ENCODE results near the gene ADAM15. TPM values are rescaled to one million over a fixed set of nuclear protein-coding genes. Genes with fewer than 3 reads are reported as not detected.

The ADAM15 gene
- total and polyA plus RNA-seq, 7 donors = 37.8 to 186 (median 54.9) TPM

DNA sequence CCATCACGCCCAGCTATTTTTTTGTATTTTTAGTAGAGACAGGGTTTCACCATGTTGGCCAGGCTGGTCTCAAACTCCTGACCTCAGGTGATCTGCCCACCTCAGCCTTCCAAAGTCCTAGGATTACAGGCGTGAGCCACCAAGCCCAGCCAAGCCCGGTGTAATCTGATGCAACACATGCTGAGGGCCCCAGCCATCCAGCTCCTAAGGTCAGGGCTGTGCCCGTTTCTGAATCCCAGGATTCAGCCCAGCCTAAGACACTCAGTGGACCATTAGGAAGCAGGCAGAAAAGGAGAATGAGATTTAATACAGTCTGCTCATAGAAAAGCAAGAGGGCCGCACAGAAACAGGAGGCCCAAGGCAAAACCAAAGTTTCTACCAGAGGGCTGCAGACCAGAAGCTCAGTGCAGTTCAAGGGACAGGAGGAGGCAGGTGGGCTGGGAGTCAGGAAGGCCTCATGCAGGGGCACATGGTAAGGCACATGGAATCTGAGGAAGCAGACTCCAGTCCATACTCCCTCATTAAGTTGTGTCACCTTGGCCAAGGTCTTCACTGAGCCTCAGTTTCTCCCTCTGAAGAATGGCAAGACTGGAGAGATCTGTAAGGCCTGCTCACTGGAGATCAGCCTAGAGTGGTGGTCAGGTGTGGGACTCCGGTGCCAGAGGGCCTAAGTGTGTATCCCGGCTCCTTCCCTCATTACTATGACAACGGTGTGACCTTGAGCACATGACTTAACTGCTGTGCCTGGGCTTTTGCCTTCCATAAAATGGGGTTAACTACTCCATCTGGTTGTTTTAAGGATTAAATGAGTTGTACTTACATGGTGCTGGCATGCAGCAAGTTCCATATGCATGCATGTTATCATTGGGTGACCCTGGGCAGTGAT, 2.4 kb upstream of the ADAM15 start:
- whole genome bisulfite sequencing, 2 donors = 79 to 91% methylated on average over 8 of the region's 8 CpGs
- H3K4me3 ChIP-seq = no peak overlapping the region
- H3K27ac ChIP-seq = no peak overlapping the region
- no peak for TF ChIP-seq EP300 (IDR thresholded peaks at IDR 0.05)
- no peak for TF ChIP-seq POLR2AphosphoS5 (IDR thresholded peaks at IDR 0.05)
- TF ChIP-seq CTCF (IDR thresholded peaks at IDR 0.05) = no peak
- no peak for TF ChIP-seq POLR2A (IDR thresholded peaks at IDR 0.05)
- DNase-seq = no peak
- peaks cover 0 to 37% (median 28%) of the 10 kb centered on the region in 4 donors for H3K4me1 ChIP-seq
- no peaks in the 10 kb centered on the region for H3K27me3 ChIP-seq
- intact Hi-C loops (cut with DNase I) = no loop called here
- H3K36me3 ChIP-seq = peaks cover 0 to 6% (median 0%) of the 10 kb centered on the region in 4 donors
- H3K9me3 ChIP-seq = no peaks in the 10 kb centered on the region

GRCh38 chr1:155049651-155050559, 1.2 kb upstream of the ADAM15 start:
- WGBS, 2 donors = 10 to 21% methylated on average over 10 of the region's 10 CpGs
- no peak for DNase-seq
- Histone ChIP-seq H3K4me3 (peak overlapping the region; percentile 49 to 85 (median 68)), H3K27ac (peak overlapping the region; percentile 92 to 96 (median 92)), H3K4me1 (peaks cover 0 to 33% (median 23%) of the 10 kb centered on the region in 4 donors), H3K36me3 (peaks cover 0 to 17% (median 7%) of the 10 kb centered on the region in 4 donors), H3K27me3 (no peaks in the 10 kb centered on the region), H3K9me3 (no peaks in the 10 kb centered on the region)
- intact Hi-C loops (cut with DNase I) = loop anchor here (2.0 to 10.0 kb wide), 3 partner anchors 35 to 495 kb away; partner anchors contain the start of genes UBE2Q1 and ZBTB7B
- TF ChIP-seq POLR2AphosphoS5 (IDR thresholded peaks at IDR 0.05) (peak in 1 of 4 donors; percentile 30), EP300 (IDR thresholded peaks at IDR 0.05) (no peak)

DNA sequence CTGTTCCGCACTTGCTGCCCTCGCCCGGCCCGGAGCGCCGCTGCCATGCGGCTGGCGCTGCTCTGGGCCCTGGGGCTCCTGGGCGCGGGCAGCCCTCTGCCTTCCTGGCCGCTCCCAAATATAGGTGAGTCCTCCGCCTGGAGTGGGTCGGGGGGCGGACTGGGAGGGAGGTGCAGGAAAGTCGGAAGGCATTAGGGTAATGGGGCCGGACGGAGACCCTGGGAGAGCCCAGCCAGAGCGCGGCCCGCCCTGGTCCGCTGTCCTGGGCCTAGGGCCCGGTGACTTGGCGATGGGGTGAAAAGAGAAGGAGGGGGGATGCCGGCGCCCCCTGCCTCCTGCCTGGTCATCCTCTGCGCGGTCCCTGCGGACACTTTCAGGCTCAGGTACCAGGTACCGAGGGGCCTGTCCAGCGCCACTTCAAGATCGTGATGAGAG, 243 bp downstream of the ADAM15 start:
- H3K27me3 ChIP-seq = no peaks in the 10 kb centered on the region
- DNase-seq = no peak
- TF ChIP-seq POLR2A (IDR thresholded peaks at IDR 0.05) (no peak), POLR2AphosphoS5 (IDR thresholded peaks at IDR 0.05) (peak; percentile 5 to 69 (median 40)), EP300 (IDR thresholded peaks at IDR 0.05) (no peak), CTCF (IDR thresholded peaks at IDR 0.05) (no peak)
- no peaks in the 10 kb centered on the region for H3K9me3 ChIP-seq
- intact Hi-C loops (cut with DNase I) = loop anchor here (2.0 to 10.0 kb wide), 3 partner anchors 33 to 497 kb away; partner anchors contain the start of genes UBE2Q1 and ZBTB7B
- peak overlapping the region; percentile 92 to 96 (median 92) for H3K27ac ChIP-seq
- peaks cover 9 to 32% (median 14%) of the 10 kb centered on the region in 4 donors for H3K36me3 ChIP-seq
- H3K4me1 ChIP-seq = peaks cover 0 to 33% (median 22%) of the 10 kb centered on the region in 4 donors
- H3K4me3 ChIP-seq = peak overlapping the region; percentile 57 to 85 (median 68)
- WGBS, 2 donors = 1% methylated on average over 31 of the region's 31 CpGs

DNA sequence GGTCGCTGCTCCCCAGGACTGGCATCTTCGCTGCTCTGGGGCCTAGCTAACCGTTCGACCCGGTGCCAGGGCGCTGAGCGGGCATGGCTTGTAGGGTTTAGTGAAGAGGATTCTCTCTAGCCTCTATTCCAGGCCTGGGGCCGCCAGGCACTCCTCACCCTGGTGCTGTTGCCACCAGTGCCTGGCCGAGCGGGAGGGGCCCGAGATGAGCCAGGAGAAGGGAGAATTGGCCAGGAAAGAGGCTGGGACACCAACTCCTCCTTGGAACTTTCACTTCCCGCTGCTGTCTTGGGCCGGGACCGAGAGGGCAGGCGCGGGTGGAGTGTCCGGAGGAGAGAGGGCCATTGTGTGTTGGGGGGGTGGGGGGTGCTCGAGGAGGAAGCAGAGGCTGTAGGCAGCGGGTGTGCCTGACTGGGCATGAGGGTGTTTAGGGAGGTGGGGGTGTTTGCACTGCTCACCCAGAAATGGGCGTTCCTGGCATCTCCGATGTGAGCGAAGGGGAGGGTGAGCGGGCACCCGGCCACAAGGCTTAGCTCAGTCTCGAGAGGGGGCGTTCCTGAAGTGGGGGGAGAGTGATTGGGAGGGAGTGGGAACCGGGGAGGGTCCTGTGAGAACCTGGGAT, 772 bp downstream of the ADAM15 start:
- H3K27me3 ChIP-seq = no peaks in the 10 kb centered on the region
- DNase-seq = peak; percentile 85
- intact Hi-C loops (cut with DNase I) = loop anchor here (2.0 to 10.0 kb wide), 3 partner anchors 33 to 497 kb away; partner anchors contain the start of genes UBE2Q1 and ZBTB7B
- TF ChIP-seq POLR2A (IDR thresholded peaks at IDR 0.05) (no peak), POLR2AphosphoS5 (IDR thresholded peaks at IDR 0.05) (peak in 2 of 4 donors; percentile 20 to 34)
- peak overlapping the region; percentile 57 to 85 (median 68) for H3K4me3 ChIP-seq
- H3K9me3 ChIP-seq = no peaks in the 10 kb centered on the region
- 0 to 1% methylated on average over 27 of the region's 27 CpGs for WGBS, 2 donors
- peak overlapping the region; percentile 92 to 96 (median 92) for H3K27ac ChIP-seq
- H3K4me1 ChIP-seq = peaks cover 0 to 33% (median 22%) of the 10 kb centered on the region in 4 donors
- H3K36me3 ChIP-seq = peaks cover 10 to 37% (median 19%) of the 10 kb centered on the region in 4 donors
